Kidney glomerular epithelial cell (primary cell): ENCODE results near the gene LAD1.

Source experiments
- DNase-seq: peaks from one replicate; lab custom pipeline; 2025; lab: John Stamatoyannopoulos, UW

The LAD1 gene

GRCh38 chr1:201399018-201399351, at the start of gene LAD1:
TSS of gene LAD1 (minus strand) at chr1:201399324. CDS start at chr1:201399306, 18 bp downstream.
- DNase-seq = no peak

GRCh38 chr1:201447903-201448871, 49.1 kb upstream of the LAD1 start:
- DNase-seq = peak; percentile 68

- no peak for DNase-seq
Measured at GRCh38 chr1:201445310-201445709, 46.2 kb upstream of the LAD1 start.

DNA sequence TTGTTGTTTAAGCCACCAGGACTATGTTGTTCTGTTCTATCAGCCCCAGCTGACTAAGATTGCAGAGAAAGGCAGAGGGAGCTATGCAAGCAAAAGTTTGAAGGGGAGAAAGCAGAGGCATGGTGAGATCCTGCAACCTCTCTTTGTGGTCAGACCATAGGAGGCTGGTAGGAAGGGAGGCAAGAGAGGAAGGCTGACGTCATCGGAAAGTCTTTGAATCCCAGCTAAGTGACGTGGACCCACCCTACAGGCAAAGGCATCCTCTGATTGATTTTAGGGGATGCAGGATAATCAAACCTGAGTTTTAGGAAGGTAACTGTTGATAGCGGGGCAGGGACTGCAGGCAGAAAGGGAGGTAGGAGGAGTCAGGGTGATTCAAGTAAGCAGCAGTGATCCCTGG, 45.7 kb upstream of the LAD1 start:
- no peak for DNase-seq

DNA sequence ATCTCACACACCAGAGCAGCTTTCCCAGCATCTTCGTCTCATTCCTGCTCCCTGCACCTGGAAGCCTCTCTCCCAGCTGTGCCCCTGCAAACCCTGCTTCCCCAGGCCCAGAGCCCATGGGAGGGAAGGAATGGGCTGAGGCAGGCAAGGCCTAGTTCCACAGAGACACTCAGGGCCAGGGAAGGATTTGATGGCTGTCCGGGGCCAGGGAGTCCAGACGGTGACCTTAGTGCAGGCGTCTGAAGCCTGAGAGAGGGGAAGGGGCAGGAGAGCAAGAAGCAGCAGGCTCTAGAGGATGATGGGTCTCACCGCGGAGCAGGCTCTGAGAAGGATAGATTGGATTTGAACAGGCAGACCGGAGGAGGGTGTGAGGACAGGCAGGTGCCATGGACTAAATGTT, 44.6 kb upstream of the LAD1 start:
- no peak for DNase-seq

DNA sequence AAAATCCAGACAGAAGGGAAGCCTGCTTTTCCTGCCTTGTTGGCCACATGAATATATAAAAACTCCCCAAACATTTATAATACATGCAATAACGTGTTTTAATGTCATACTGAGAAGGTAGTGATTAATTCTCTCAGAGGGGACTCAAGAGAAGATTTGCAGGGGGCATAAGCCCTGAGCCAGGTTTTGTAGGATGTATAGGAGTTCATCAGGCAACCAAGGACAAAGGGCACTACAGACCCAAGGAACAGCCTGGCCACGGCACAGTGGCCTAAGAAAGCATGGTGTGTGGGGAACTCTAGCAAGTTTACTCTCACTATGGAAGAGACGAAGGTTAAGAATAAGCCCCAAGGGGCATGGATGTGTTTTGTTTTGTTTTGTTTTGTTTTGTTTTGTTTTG, 37.8 kb upstream of the LAD1 start:
- DNase-seq = no peak

DNA sequence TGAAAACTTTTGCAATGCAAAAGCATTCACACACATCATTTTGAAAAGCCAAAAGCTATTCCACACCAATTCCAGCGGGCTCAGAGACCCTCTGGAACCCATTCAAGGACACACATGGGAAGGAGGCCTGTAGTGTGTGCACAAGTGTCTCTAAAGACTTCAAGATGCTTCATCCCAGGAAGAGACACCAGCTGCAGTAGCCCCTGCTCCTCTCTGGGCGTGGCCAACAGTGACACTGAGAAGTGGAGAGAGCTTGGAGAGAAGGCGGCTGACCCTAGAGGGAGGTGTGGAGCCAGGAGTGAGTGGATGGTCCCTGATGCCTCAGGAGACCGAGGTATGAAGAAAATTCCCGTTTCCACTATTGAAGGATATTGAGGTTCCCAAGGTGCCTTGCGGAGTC, 37.3 kb upstream of the LAD1 start:
- DNase-seq = no peak

DNA sequence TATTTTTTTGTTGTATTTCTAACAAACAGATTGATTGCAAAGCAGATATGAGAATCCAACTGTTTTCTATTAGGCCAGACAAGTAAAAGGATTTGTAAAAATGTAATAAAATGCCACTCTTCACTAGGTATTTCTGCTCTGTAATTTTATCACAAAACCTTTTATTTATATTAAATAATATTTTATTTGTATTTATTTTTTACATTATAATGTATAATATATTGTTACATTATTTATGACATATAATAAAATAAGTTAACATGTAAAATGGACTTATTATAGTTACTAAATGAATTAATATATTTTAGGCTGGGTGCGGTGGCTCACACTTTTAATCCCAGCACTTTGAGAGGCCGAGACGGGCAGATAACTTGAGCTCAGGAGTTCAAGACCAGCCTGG, 35.1 kb upstream of the LAD1 start:
- DNase-seq = no peak

DNA sequence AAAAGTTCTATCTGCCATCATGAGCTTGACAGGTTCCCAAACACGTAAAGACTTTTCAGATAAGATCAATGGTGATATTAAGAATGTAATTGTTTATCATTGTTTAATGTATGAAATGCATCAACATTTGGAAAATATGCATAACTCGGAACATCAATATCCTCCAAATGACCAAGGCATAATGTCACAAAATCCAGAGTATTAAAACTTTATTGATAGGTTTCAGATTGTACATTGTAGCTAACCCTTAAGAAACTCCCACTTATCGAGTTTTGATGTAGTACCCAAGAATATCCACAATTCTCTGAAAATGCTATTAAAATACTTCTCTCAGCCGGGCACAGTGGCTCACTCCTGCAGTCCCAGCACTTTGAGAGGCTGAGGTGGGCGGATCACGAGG, 34.5 kb upstream of the LAD1 start:
- no peak for DNase-seq

- no peak for DNase-seq
Measured at GRCh38 chr1:201430776-201431175, 31.7 kb upstream of the LAD1 start.

- DNase-seq = no peak
Measured at GRCh38 chr1:201429736-201430501, 30.8 kb upstream of the LAD1 start.

- no peak for DNase-seq
Measured at GRCh38 chr1:201427963-201428362, 28.8 kb upstream of the LAD1 start.

DNA sequence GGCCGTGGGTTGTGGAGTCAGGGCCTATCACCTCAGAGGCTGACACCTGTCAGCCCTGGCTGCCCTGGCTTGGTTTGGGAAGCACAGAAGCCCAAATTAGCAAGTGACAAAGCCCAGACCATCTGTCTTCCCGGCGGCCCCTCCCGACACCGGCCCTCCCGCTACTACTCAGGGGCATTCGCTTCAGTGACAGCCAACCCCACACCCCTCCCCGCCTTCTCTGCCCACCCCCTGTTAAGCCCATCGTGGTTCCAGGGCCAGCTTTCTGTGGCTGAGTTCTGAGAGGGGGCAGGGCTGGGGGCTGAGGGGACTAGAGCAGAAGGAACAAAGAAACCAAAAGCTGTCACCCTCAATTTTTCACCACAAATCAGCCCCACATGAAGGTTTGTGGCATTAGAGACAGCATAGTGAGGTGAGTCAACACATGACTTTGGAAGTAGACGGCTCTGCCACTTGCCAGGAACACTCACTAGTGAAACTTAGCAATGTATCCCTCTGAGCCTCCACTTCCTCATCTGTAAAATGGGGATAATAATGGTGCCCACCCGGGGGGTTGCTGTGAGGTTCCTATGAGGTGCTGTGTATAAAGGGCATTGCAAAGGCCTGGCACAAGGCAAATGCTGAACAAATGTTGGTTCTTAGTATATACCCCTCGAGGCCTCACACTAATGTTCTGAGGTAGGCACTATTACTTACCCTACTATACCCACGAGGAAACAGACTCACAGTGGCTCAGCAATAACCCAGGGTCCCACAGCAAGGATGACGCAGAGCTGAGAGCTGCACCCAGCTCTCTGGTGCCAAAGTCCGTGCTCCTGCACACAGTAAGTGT, 27.6 kb upstream of the LAD1 start:
- no peak for DNase-seq

DNA sequence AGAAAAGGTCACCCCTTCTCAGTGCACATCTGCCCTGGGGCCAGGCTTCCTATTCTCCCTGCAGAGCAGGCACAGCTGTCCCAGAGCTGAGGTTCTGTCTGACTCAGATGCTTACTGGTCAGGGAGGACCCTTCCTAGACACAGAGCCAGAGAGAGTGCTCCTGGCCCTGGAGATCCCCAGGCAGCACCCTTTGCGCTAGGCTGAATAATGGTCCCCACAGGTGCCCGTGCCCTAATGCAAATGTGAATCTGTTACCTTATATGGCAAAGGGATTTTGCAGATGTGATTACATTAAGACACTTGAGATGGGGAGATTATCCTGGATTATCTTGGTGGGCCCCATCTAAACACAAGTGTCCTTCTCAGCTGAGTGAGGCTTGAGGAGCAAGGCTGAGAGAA, 25.0 kb upstream of the LAD1 start:
- no peak for DNase-seq

DNA sequence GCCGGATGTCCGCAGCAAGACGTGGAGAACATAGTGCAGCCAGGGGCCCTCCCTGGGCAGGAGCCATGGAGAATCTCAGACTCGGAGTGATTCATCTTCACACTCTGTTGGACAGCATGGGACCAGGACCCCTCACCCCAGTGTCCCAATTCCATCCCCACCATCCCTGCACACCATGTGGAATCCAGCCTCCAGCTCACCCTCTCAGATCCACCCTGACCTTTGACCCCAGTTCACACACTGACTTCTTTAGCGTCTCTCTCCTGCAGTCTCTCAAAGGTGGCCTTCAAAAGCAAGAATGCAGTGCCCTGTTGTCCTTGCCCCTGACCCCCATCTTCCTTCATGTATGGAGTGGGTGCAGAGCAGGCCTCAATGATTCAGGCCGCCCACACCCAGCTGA, 24.5 kb upstream of the LAD1 start:
- no peak for DNase-seq

GRCh38 chr1:201422436-201423030, 23.4 kb upstream of the LAD1 start:
- DNase-seq = no peak

- no peak for DNase-seq
Measured at GRCh38 chr1:201422026-201422425, 22.9 kb upstream of the LAD1 start.

GRCh38 chr1:201421041-201421440, 21.9 kb upstream of the LAD1 start:
- DNase-seq = no peak

- DNase-seq = no peak
Measured at GRCh38 chr1:201420608-201421002, 21.5 kb upstream of the LAD1 start.

- DNase-seq = peak; percentile 49
Measured at GRCh38 chr1:201419746-201420607, 20.9 kb upstream of the LAD1 start.

- no peak for DNase-seq
Measured at GRCh38 chr1:201419256-201419655, 20.1 kb upstream of the LAD1 start.
